HL-60 (cell line): ENCODE measurements around the gene PROM2.
A peak's percentile ranks its signal among the peaks of the same experiment; 100 is the strongest.

Experiments used
- DNase-seq, 2 experiments: peaks; one replicate each; pipeline ENCODE4 v3.0.0-alpha.2; 2010 to 2020; ENCODE audit warnings: low read depth in 1 of 2, low spot score in 1 of 2
- H3K27ac ChIP-seq: fragments of 250-450 bp; sonication (Bioruptor Pico); replicated peaks from 2 replicates; pipeline ENCODE4 v1.5.1; 2020; ENCODE audit warnings: mild to moderate bottlenecking, moderate library complexity
- H3K27me3 ChIP-seq: fragments of 250-450 bp; sonication (Bioruptor Pico); 2 replicates; pipeline ENCODE4 v1.5.1; 2021; ENCODE audit warnings: mild to moderate bottlenecking, moderate library complexity; ENCODE audit not compliant: insufficient read depth, poor library complexity, severe bottlenecking
- H3K4me3 ChIP-seq: replicated peaks from 2 replicates; pipeline ENCODE4 v1.5.1; 2011; ENCODE audit warnings: mild to moderate bottlenecking, control low read depth, low read length; ENCODE audit not compliant: insufficient read depth
- GABPA ChIP-seq: IDR thresholded peaks from 2 replicates; pipeline ENCODE4 v1.6.1; 2012; ENCODE audit warnings: low read depth
- POLR2AphosphoS5 ChIP-seq: IDR thresholded peaks from 2 replicates; pipeline ENCODE4 v1.6.1; 2012; ENCODE audit warnings: low read depth
- SPI1 ChIP-seq: IDR thresholded peaks from 2 replicates; pipeline ENCODE4 v1.6.1; 2012; ENCODE audit warnings: low read depth, mild to moderate bottlenecking, borderline replicate concordance
- TF ChIP-seq, protein P1 (sequence below): IDR thresholded peaks from one replicate; pipeline ENCODE4 v1.5.1; 2011; ENCODE audit warnings: low read length, control low read depth, inconsistent platforms; ENCODE audit not compliant: insufficient read depth
- TF ChIP-seq, protein P2 (sequence below): IDR thresholded peaks from 2 replicates; pipeline ENCODE4 v1.6.1; 2012; ENCODE audit warnings: low read depth; ENCODE audit not compliant: insufficient replicate concordance

PROM2 gene

DNA sequence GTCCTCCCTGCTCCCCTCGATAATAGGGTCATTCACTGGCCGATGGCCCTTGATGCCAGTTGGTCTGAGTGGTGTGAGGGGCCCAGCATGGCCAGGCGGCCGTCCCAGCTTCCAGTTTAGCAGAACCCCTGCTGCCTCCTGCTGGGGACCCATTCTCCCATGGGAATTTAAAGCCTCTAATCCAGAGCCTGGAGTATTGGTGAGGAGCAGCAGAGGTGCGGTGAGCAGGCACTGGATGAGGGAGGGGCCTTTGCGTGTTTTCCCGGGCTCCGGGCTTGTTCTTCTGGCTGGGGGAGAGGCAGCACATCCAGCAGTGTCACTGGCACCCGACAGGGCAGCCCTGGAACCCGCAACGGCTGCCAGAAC lies 40.3 kb downstream of the PROM2 start:
- no peaks in the 10 kb centered on the region for H3K27me3 ChIP-seq
- H3K4me3 ChIP-seq: no peak overlapping the region
- TF ChIP-seq, protein P1, sequence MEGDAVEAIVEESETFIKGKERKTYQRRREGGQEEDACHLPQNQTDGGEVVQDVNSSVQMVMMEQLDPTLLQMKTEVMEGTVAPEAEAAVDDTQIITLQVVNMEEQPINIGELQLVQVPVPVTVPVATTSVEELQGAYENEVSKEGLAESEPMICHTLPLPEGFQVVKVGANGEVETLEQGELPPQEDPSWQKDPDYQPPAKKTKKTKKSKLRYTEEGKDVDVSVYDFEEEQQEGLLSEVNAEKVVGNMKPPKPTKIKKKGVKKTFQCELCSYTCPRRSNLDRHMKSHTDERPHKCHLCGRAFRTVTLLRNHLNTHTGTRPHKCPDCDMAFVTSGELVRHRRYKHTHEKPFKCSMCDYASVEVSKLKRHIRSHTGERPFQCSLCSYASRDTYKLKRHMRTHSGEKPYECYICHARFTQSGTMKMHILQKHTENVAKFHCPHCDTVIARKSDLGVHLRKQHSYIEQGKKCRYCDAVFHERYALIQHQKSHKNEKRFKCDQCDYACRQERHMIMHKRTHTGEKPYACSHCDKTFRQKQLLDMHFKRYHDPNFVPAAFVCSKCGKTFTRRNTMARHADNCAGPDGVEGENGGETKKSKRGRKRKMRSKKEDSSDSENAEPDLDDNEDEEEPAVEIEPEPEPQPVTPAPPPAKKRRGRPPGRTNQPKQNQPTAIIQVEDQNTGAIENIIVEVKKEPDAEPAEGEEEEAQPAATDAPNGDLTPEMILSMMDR: no peak
- TF ChIP-seq SPI1 (no peak), POLR2AphosphoS5 (no peak), GABPA (no peak)
- TF ChIP-seq, protein P2, sequence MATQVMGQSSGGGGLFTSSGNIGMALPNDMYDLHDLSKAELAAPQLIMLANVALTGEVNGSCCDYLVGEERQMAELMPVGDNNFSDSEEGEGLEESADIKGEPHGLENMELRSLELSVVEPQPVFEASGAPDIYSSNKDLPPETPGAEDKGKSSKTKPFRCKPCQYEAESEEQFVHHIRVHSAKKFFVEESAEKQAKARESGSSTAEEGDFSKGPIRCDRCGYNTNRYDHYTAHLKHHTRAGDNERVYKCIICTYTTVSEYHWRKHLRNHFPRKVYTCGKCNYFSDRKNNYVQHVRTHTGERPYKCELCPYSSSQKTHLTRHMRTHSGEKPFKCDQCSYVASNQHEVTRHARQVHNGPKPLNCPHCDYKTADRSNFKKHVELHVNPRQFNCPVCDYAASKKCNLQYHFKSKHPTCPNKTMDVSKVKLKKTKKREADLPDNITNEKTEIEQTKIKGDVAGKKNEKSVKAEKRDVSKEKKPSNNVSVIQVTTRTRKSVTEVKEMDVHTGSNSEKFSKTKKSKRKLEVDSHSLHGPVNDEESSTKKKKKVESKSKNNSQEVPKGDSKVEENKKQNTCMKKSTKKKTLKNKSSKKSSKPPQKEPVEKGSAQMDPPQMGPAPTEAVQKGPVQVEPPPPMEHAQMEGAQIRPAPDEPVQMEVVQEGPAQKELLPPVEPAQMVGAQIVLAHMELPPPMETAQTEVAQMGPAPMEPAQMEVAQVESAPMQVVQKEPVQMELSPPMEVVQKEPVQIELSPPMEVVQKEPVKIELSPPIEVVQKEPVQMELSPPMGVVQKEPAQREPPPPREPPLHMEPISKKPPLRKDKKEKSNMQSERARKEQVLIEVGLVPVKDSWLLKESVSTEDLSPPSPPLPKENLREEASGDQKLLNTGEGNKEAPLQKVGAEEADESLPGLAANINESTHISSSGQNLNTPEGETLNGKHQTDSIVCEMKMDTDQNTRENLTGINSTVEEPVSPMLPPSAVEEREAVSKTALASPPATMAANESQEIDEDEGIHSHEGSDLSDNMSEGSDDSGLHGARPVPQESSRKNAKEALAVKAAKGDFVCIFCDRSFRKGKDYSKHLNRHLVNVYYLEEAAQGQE: no peak
- H3K27ac ChIP-seq: no peak overlapping the region
- no peak for DNase-seq

DNA sequence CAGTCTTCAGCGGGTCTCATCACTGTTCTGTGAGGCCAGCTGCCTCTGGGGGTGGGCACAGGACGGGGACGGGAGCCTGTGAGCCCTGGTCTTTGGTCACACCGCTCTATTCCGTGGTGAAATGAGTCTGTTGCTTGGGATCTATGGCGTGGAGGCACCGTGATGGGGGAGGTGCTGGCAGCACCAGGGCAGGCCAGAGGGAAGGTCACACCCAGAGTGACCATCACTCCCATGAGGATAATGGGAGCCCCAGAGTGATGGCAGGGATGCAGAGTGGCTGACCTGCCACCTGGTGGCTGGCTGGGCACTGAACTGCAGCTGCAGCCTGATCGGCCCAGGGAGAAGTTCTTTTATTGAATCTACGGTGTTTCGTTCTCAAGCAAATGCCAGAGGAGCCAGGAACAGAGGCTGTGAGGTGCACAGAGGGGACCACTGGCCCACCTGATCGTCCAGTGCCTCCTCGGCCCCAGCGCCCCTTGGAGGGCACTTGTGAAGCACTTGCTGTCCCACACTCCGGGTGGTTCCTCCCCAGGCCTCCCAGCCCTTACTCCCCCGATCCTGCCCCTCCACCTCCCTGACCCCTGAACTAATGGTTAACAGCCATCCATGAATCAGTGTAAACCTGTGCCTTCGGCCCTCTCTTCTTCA lies 40.8 kb downstream of the PROM2 start:
- Histone ChIP-seq H3K4me3 (no peak overlapping the region), H3K27me3 (no peaks in the 10 kb centered on the region), H3K27ac (no peak overlapping the region)
- peak in 1 of 2 experiments; percentile 5 for DNase-seq
- TF ChIP-seq, protein P2: no peak
- TF ChIP-seq, protein P1: peak; percentile 19

DNA sequence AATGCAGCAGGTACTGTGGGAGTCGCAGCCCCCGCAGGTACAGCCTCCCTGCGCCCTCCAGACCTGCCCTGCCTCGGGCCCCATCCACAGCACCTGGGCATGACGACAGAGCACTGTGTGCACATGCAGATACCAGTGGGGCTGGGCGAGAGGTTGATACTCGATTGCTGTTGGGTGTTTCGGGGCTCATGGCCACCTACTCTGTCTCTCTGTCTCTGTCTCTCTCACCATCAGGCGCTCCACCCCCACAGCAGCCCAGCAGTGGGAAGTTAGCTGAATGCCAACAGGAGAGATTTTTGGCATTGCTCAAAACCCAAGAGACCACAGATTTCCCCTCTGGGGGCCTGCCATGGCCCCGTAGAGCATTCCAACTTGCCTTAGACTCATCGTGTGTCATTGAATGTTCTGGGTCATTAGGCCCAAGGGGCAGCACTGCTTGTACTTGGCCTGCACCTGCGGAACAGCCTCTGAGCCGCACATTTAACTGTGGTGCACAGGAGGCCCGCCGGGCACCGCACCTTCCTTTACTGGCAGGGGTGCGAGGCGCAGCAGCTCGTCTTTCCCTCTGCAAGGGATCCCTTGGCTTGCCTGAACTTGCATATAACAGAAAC lies 41.7 kb downstream of the PROM2 start:
- Histone ChIP-seq H3K4me3 (no peak overlapping the region), H3K27ac (no peak overlapping the region), H3K27me3 (no peaks in the 10 kb centered on the region)
- TF ChIP-seq SPI1: no peak
- TF ChIP-seq, protein P1: no peak
- TF ChIP-seq GABPA: no peak
- TF ChIP-seq, protein P2: no peak
- TF ChIP-seq POLR2AphosphoS5: no peak
- DNase-seq: no peak
